NCI-H82 (cell line): ENCODE measurements around the gene HDDC2.

ENCODE experiments used
- DNase-seq: peaks from one replicate; lab custom pipeline; 2025; lab: John Stamatoyannopoulos, UW

The HDDC2 gene

GRCh38 chr6:125233202-125233601, 68.6 kb downstream of the HDDC2 start:
- no peak for DNase-seq

GRCh38 chr6:125232466-125232865, 69.3 kb downstream of the HDDC2 start:
- DNase-seq = no peak

- no peak for DNase-seq
Observed at GRCh38 chr6:125231574-125232343, 70.0 kb downstream of the HDDC2 start.

GRCh38 chr6:125231133-125231532, 70.6 kb downstream of the HDDC2 start:
- DNase-seq = no peak

GRCh38 chr6:125230674-125231073, 71.1 kb downstream of the HDDC2 start:
- peak; percentile 63 for DNase-seq

GRCh38 chr6:125228981-125229479, 72.7 kb downstream of the HDDC2 start:
- DNase-seq = no peak

GRCh38 chr6:125227244-125227643, 74.5 kb downstream of the HDDC2 start:
- no peak for DNase-seq
